ENCODE results near the gene NR2F1-AS1. TPM values are rescaled to one million over a fixed set of nuclear protein-coding genes. Genes with fewer than 3 reads are reported as not detected.
"Not testable (repeated sequence)": the region's sequence is repeated elsewhere in the genome, so short reads cannot be mapped to it uniquely, and the experiment has no call there.

The NR2F1-AS1 gene
- total RNA-seq, 1 donor: not detected

GRCh38 chr5:93401634-93402213 is 179.3 kb downstream of the NR2F1-AS1 start:
- Histone ChIP-seq H3K27me3 (ENCODE audit: insufficient read depth, low read length) (no peaks in the 10 kb centered on the region), H3K9me3 (ENCODE audit: low read depth, low read length) (no peaks in the 10 kb centered on the region), H3K4me3 (ENCODE audit: low read length) (no peak overlapping the region), H3K4me1 (ENCODE audit: insufficient read depth, low read length) (no peaks in the 10 kb centered on the region)

GRCh38 chr5:93399675-93400074 is 181.3 kb downstream of the NR2F1-AS1 start:
- no peak overlapping the region for H3K4me3 ChIP-seq (ENCODE audit: low read length)
- H3K4me1 ChIP-seq (ENCODE audit: insufficient read depth, low read length): no peaks in the 10 kb centered on the region
- no peaks in the 10 kb centered on the region for H3K9me3 ChIP-seq (ENCODE audit: low read depth, low read length)
- no peaks in the 10 kb centered on the region for H3K27me3 ChIP-seq (ENCODE audit: insufficient read depth, low read length)

DNA sequence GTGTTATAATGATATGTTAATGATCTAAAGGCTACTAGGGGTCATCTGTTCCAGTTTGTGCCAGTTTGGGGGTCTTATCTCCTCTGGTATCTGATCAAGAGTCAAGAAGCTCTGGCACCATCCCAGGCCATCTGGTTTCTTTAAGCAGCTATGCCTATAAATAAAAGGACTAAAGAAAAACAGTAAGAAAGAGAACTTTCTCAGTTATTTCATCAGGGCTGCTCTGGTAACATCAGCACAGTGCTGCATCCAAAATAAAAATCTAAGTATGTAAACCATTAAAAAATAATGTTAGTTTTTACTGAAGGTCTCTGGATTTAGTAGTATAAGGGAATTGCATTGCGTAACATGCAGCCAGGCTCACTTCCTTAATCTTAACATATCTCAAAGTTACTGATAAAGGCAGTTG is 185.0 kb downstream of the NR2F1-AS1 start:
- Histone ChIP-seq H3K9me3 (ENCODE audit: low read depth, low read length) (no peaks in the 10 kb centered on the region), H3K4me1 (ENCODE audit: insufficient read depth, low read length) (no peaks in the 10 kb centered on the region), H3K27me3 (ENCODE audit: insufficient read depth, low read length) (no peaks in the 10 kb centered on the region), H3K4me3 (ENCODE audit: low read length) (no peak overlapping the region)

- no peaks in the 10 kb centered on the region for H3K27me3 ChIP-seq (ENCODE audit: insufficient read depth, low read length)
- no peaks in the 10 kb centered on the region for H3K4me1 ChIP-seq (ENCODE audit: insufficient read depth, low read length)
- no peaks in the 10 kb centered on the region for H3K9me3 ChIP-seq (ENCODE audit: low read depth, low read length)
- H3K4me3 ChIP-seq (ENCODE audit: low read length): no peak overlapping the region
Observed at GRCh38 chr5:93395010-93395409, 186.0 kb downstream of the NR2F1-AS1 start.

DNA sequence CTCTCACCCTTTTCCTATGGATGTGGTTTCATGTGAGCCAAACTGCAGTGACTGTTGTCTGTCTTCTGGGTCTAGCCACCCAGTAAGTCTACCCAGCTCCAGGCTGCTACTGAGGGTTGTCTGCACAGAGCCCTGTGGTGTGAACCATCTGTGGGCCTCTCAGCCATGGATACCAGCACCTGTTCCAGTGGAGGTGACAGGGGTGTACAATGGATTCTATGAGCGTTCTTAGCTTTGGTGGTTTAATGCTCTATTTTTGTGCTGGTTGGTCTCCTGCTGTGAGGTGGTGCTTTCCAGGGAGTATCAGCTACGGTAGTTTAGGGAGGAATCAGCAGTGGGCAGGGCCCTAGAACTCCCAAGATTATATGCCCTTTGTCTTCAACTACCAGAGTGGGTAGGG is 186.7 kb downstream of the NR2F1-AS1 start:
- no peaks in the 10 kb centered on the region for H3K27me3 ChIP-seq (ENCODE audit: insufficient read depth, low read length)
- no peaks in the 10 kb centered on the region for H3K9me3 ChIP-seq (ENCODE audit: low read depth, low read length)
- H3K4me3 ChIP-seq (ENCODE audit: low read length): no peak overlapping the region
- H3K4me1 ChIP-seq (ENCODE audit: insufficient read depth, low read length): no peaks in the 10 kb centered on the region

DNA sequence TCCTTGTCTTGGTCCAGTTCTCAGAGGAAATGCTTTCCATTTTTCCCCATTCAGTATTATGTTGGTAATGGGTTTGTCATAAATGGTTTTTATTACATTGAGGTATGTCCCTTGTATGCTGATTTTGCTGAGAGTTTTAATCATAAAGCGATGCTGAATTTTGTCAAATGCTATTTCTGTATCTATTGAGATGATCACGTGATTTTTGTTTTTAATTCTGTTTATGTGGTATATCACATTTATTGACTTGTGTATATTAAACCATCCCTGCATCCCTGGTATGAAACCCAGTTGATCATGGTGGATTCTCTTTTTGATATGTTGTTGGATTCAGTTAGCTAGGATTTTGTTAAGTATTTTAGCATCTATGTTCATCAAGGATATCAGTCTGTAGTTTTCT is 189.8 kb downstream of the NR2F1-AS1 start:
- not testable (repeated sequence) for H3K4me1 ChIP-seq (ENCODE audit: insufficient read depth, low read length); H3K4me3 ChIP-seq (ENCODE audit: low read length); H3K27me3 ChIP-seq (ENCODE audit: insufficient read depth, low read length); H3K9me3 ChIP-seq (ENCODE audit: low read depth, low read length)

DNA sequence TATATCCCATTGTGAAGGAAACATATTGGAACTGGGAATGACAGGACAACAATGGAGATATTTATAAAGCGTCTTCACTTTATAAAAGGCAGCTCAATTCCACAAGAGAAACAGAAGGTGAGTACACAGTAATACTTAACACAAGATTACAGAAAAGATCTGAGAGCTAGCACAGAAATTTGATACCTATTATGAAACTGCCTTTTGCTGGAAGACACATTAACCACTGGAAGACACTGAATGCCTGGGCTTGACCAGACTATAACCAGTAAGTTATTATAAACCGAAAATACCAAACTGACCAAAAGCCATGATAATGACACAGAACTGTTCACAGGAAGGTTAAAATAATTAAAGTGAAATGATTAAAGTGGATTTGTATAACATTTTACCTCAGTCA is 195.4 kb downstream of the NR2F1-AS1 start:
- Histone ChIP-seq H3K4me3 (ENCODE audit: low read length) (no peak overlapping the region), H3K27me3 (ENCODE audit: insufficient read depth, low read length) (no peaks in the 10 kb centered on the region), H3K4me1 (ENCODE audit: insufficient read depth, low read length) (no peaks in the 10 kb centered on the region)

DNA sequence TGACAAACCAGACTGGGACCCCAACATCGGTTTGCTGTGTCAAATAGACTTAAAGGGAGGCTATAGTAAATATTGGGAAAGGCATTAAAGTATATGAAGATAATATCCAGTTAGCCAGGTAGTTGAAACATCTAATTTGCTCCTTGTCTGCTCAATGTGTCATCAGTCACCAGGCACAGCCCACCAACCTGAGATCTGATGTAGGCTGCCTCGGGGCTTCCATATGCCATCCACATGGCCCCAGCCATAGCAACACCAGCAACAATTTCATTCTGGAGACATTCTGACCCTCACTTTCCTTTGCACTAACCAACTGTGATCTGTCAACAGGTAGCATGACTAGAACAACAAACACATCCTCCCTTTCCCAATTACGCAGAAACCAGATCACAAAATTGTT is 196.0 kb downstream of the NR2F1-AS1 start:
- Histone ChIP-seq H3K9me3 (ENCODE audit: low read depth, low read length) (no peaks in the 10 kb centered on the region), H3K4me1 (ENCODE audit: insufficient read depth, low read length) (no peaks in the 10 kb centered on the region), H3K27me3 (ENCODE audit: insufficient read depth, low read length) (no peaks in the 10 kb centered on the region), H3K4me3 (ENCODE audit: low read length) (no peak overlapping the region)

More for the DNA sequence above, 195.4 kb downstream of the NR2F1-AS1 start:
- H3K9me3 ChIP-seq (ENCODE audit: low read depth, low read length): no peaks in the 10 kb centered on the region

DNA sequence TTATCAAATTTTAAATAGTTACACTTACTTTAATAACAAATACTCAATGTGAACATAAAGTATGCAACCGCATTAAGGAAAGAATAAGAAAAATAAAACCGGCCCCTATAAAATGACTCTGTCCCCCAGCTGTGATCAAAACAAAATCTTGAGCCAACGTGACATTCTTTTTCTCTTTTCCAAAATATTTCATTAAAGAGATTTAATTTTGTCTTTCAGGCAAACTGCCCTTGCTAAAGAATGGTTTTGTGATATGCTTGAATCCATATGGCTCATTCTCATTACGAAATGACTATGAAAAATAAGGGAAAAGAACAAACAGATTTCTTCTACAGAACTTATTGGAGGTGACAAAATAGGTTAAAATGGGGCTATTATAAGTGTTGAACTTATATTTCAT is 197.0 kb downstream of the NR2F1-AS1 start:
- H3K4me3 ChIP-seq (ENCODE audit: low read length): no peak overlapping the region
- H3K9me3 ChIP-seq (ENCODE audit: low read depth, low read length): no peaks in the 10 kb centered on the region
- no peaks in the 10 kb centered on the region for H3K27me3 ChIP-seq (ENCODE audit: insufficient read depth, low read length)
- no peaks in the 10 kb centered on the region for H3K4me1 ChIP-seq (ENCODE audit: insufficient read depth, low read length)

DNA sequence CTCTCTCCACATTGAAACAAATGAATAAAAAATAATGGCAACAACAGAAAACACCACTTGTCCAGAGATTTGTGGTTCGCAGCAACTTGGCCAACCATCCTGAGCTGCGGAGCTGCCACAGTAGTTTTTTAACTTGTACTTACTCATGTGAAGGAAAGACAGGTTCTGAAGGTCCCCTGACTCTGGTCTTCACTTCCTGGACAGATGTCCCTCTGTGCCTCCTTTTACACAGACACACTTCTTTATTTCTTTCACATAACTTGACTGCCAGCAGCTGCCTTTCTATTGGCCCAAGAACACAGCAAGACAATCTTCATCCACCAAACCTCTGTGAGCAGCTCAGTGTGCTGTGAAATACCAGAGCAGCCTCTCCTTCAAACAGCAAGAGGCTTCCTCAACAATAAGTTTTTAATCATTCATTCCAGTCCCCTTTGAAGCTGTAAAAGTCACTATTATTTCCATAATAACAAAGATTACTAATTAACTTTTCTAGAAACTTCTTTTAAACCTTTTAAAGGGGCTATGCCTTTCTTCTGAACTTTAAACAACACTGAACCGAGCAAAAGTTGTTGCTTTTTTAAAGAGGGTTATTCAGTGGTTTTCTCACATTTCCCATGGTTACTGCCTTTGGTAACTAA is 198.7 kb downstream of the NR2F1-AS1 start:
- Histone ChIP-seq H3K27me3 (ENCODE audit: insufficient read depth, low read length) (no peaks in the 10 kb centered on the region), H3K4me1 (ENCODE audit: insufficient read depth, low read length) (no peaks in the 10 kb centered on the region), H3K9me3 (ENCODE audit: low read depth, low read length) (no peaks in the 10 kb centered on the region), H3K4me3 (ENCODE audit: low read length) (no peak overlapping the region)

DNA sequence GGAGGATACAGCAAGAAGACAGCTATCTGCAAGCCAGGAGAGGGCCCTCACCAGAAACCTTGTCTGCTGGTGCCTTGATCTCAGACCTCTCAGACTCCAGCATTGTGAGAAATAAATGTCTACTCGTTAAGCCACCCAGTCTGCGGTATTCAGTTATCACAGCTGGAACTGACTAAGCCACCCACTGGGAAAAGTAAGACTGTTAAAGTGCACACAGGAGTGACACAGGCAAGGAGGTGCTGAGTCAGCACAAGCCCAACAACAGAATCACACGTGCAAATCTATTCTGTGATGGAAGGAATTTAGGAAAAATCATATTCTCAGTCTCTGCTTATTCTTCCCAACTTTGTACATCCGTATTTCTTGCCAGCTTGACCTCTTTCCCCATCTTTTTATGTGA is 200.0 kb downstream of the NR2F1-AS1 start:
- Histone ChIP-seq H3K27me3 (ENCODE audit: insufficient read depth, low read length) (no peaks in the 10 kb centered on the region), H3K4me1 (ENCODE audit: insufficient read depth, low read length) (no peaks in the 10 kb centered on the region), H3K9me3 (ENCODE audit: low read depth, low read length) (no peaks in the 10 kb centered on the region), H3K4me3 (ENCODE audit: low read length) (no peak overlapping the region)

- Histone ChIP-seq H3K4me1 (ENCODE audit: insufficient read depth, low read length) (no peaks in the 10 kb centered on the region), H3K9me3 (ENCODE audit: low read depth, low read length) (no peaks in the 10 kb centered on the region), H3K4me3 (ENCODE audit: low read length) (no peak overlapping the region), H3K27me3 (ENCODE audit: insufficient read depth, low read length) (no peaks in the 10 kb centered on the region)
Observed at GRCh38 chr5:93378073-93378472, 202.9 kb downstream of the NR2F1-AS1 start.

- Histone ChIP-seq H3K4me1 (ENCODE audit: insufficient read depth, low read length) (no peaks in the 10 kb centered on the region), H3K4me3 (ENCODE audit: low read length) (no peak overlapping the region), H3K27me3 (ENCODE audit: insufficient read depth, low read length) (no peaks in the 10 kb centered on the region), H3K9me3 (ENCODE audit: low read depth, low read length) (no peaks in the 10 kb centered on the region)
Observed at GRCh38 chr5:93371893-93372292, 209.1 kb downstream of the NR2F1-AS1 start.

GRCh38 chr5:93364378-93364777 is 216.6 kb downstream of the NR2F1-AS1 start:
- no peak overlapping the region for H3K4me3 ChIP-seq (ENCODE audit: low read length)

DNA sequence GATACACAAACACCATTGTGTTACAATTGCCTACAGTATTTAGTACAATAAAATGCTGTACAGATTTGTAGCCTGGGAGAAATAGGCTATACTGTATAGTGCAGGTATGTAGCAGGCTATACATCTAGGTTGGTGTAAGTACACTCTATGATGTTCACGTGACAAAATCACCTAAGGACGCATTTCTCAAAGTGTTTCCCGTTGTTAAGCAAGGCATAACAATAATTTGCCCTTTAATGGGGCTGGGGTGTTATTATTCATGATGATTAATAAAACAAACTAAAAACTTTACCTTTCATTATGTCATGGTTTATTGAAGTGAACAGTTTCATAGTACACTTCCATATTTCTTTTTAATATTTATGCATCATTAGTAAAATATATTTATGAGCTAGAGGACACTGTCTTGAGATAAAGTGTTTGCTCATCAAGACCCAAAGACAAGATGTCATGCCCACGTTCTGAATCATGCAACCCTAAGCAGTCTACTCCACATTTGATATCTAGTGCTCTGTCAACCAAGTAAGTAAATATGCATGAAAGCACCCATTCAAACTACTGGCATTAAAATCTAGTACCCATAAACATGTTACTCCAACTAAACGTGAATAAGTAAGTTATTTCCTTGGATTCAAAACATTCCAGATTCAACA is 220.5 kb downstream of the NR2F1-AS1 start:
- Histone ChIP-seq H3K27me3 (ENCODE audit: insufficient read depth, low read length) (no peaks in the 10 kb centered on the region), H3K9me3 (ENCODE audit: low read depth, low read length) (no peaks in the 10 kb centered on the region), H3K4me3 (ENCODE audit: low read length) (no peak overlapping the region), H3K4me1 (ENCODE audit: insufficient read depth, low read length) (no peaks in the 10 kb centered on the region)

More at GRCh38 chr5:93364378-93364777, 216.6 kb downstream of the NR2F1-AS1 start:
- Histone ChIP-seq H3K27me3 (ENCODE audit: insufficient read depth, low read length) (no peaks in the 10 kb centered on the region), H3K9me3 (ENCODE audit: low read depth, low read length) (no peaks in the 10 kb centered on the region), H3K4me1 (ENCODE audit: insufficient read depth, low read length) (no peaks in the 10 kb centered on the region)

GRCh38 chr5:93359960-93360305 is 221.1 kb downstream of the NR2F1-AS1 start:
- H3K4me1 ChIP-seq (ENCODE audit: insufficient read depth, low read length): no peaks in the 10 kb centered on the region
- H3K4me3 ChIP-seq (ENCODE audit: low read length): no peak overlapping the region
- H3K27me3 ChIP-seq (ENCODE audit: insufficient read depth, low read length): no peaks in the 10 kb centered on the region
- H3K9me3 ChIP-seq (ENCODE audit: low read depth, low read length): no peaks in the 10 kb centered on the region

Data from mononuclear cell (primary cell).